Fibroblast of mammary gland (primary cell): ENCODE results near the gene ACVR1B.

ENCODE experiments used
- DNase-seq: peaks from one replicate; pipeline ENCODE4 v3.0.0-alpha.2; 2010; ENCODE audit warnings: low read depth
- H3K4me3 ChIP-seq: 2 replicates; pipeline ENCODE4 v1.5.1; 2011; ENCODE audit warnings: low read depth, mild to moderate bottlenecking, low read length, moderate library complexity; ENCODE audit not compliant: control insufficient read depth
- TF ChIP-seq, protein P1 (sequence below): conservative IDR thresholded peaks from 2 replicates; pipeline ENCODE4 v1.5.1; 2011; ENCODE audit warnings: low read depth, low read length, inconsistent platforms; ENCODE audit not compliant: control insufficient read depth, insufficient read depth

The ACVR1B gene

GRCh38 chr12:52003016-52003550 lies 51.6 kb downstream of the ACVR1B start:
- H3K4me3 ChIP-seq: no peak overlapping the region
- TF ChIP-seq, protein P1, sequence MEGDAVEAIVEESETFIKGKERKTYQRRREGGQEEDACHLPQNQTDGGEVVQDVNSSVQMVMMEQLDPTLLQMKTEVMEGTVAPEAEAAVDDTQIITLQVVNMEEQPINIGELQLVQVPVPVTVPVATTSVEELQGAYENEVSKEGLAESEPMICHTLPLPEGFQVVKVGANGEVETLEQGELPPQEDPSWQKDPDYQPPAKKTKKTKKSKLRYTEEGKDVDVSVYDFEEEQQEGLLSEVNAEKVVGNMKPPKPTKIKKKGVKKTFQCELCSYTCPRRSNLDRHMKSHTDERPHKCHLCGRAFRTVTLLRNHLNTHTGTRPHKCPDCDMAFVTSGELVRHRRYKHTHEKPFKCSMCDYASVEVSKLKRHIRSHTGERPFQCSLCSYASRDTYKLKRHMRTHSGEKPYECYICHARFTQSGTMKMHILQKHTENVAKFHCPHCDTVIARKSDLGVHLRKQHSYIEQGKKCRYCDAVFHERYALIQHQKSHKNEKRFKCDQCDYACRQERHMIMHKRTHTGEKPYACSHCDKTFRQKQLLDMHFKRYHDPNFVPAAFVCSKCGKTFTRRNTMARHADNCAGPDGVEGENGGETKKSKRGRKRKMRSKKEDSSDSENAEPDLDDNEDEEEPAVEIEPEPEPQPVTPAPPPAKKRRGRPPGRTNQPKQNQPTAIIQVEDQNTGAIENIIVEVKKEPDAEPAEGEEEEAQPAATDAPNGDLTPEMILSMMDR: no peak
- DNase-seq: no peak

DNA sequence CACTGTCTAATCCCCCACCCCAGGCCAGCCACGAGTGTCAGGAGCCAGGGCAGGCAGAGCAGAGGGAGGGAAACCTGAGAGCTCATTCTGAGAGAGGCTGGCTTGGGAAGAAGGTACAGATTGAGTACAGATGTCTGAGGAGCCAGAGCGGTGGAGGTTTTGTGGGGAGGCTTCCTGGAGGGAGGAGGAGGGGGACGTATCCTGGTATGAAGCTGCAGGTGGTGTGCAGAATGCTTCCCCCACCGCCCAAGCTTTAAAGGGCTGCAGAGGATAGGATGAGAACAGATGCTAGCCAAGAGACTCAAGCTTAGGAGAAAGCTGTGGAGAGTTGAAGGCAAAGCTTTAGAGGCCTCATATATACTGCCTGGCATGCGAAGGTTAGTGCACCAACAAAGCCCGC lies 52.1 kb downstream of the ACVR1B start:
- H3K4me3 ChIP-seq: no peak overlapping the region
- no peak for DNase-seq
- TF ChIP-seq, protein P1: no peak

DNA sequence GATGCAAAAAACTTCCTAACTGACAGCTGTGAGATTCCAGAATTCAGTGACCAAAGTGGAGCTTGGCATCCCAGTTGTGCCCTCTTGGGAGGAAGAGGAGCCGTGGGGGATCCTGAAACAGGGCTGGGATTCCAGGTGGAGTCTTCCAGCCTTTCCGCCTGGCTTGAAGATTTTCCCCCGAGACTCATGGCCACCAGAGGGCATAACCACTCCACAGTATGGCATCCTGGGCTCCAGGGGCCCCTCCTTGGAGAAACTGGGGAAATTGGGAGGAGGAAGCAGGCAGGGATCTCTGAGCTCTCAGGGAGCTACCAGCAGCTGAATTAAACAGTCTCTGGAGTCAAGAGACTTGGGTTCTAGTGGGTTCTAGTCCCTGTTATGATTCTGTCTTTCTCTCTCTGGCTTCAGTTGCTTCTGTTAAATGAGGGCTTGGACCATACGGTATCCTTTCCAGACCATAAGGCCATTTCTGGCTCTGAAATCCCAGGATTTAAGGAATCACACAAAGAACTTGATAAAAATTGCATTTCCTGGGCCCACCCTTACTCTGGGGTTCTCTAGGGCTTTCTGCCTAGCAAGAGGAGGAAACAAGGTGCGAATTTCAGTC lies 52.6 kb downstream of the ACVR1B start:
- TF ChIP-seq, protein P1: peak; percentile 59
- peak; percentile 44 for DNase-seq
- no peak overlapping the region for H3K4me3 ChIP-seq

DNA sequence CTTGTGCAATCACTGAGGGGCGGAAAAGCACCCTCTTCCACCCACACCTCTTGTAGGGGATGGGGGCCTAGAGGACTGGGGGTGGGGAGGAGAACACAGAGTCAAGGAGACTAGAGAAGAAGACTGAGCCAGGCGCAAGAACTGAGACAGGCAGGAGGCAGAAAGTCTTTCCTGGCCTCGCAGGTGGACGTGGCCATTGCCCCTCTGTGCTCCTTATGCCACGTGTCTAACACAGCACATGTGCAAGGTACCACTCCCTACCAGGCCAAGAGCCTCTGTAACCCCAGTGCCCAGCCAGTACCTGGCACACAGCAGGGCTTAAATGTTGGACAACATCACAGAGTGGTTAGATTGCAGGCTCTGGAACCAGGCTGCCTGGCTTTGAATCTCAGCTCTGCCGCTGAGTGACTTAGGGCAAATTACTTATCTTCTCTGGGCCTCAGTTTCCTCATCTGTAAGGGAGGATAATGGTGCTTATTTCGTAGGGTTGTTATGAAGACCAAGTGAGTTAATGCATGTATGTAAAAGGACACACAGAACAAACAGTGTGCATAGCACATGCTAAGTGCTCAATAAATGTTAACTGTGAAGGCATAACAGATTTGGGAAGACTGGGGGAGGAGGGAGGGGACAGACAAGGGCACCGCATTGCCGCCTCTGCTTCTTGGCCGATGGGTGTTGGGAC lies 53.9 kb downstream of the ACVR1B start:
- no peak overlapping the region for H3K4me3 ChIP-seq
- TF ChIP-seq, protein P1: no peak

DNA sequence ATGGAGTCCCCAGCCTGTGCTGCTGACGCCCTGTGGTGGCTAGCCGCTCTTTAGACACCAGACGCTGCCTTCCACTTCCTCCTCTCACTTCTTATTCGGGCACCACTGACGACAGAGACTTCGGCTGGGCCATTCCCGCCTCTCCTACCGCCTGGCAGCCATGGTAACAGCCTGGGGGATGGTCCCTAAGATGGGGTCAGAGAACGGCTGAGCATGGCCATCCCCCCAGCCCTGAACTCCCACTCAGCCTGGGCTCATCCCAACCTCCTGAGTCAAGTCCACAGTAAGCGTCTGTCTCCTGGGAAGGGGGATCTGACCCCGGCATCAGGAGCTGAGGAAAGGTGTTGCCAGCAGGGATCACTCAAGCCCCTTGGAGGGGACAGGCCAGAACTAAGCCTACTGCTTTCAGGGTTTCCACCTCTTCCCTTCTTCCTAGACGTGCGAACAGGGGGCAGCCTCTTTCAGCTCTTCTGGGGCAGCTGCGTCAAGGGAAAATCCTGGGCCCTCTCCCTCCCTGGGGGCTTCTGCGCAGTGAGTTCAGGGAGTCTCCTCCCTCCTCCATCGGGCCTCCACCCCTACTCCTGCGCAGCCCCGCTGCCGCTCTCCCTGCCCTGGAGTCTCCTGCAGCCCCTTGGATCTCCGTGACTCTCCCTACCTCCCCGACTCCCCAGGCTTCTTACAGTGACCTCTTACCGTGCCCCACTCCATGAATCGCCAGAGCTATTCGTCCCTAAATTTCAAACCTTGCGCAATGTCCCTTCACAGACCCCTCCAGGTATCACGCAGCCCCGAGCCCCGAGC lies 54.6 kb downstream of the ACVR1B start:
- no peak for DNase-seq

More for the DNA sequence above, 53.9 kb downstream of the ACVR1B start:
- DNase-seq: no peak

DNA sequence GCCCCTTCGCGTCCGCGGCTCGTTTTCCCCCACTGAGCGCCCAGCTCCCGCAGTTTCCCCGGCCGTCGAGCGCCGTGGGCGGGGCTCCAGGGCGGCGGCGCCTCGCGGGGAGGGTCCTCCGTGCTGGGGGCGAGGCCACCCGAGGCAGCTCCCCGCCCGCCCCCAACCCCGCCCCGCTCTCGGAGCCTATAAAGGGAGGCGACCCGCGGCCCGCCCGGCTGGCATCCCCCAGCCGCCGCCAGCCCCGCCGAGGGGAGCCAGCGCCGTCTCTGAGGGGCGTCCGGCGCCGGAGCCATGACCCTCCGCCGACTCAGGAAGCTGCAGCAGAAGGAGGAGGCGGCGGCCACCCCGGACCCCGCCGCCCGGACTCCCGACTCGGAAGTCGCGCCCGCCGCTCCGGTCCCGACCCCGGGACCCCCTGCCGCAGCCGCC lies 55.2 kb downstream of the ACVR1B start, which contains the start of gene TAMALIN:
TSS of gene TAMALIN (plus strand) at position 221 of the 432 bp plus-strand sequence. CDS start at position 295, 74 bp downstream.
- DNase-seq: no peak
- H3K4me3 ChIP-seq: peak within 1 kb of the TSS; percentile 48
- TF ChIP-seq, protein P1: no peak

More for the DNA sequence above, 54.6 kb downstream of the ACVR1B start:
- TF ChIP-seq, protein P1: no peak
- H3K4me3 ChIP-seq: no peak overlapping the region
